ENCODE data around the gene CTNNA2.

Gene CTNNA2

DNA sequence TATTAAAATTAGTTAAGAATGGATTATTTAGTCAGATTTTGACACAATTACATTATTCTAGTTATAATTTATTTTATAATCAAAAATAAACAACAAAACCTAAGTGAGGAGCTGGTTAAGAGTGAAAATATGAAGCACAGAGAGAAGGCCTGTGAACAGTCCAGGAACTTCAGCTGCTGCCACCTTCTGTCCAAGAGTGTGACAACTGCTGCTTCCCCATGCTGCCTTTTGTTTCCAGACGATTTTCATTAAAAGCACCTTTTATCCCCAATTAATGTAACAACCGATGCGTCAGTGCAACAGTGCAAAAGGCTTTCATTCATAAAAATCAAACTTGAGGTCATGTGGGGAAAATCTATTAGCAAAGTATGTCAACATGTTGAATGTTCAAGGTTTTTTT is 363.6 kb downstream of the CTNNA2 start:
- TF ChIP-seq CTCF (IDR thresholded peaks at IDR 0.05; ENCODE audit: low read depth, low read length) = peak; percentile 21
- DNase-seq (ENCODE audit: extremely low read depth, low read depth) = no peak

DNA sequence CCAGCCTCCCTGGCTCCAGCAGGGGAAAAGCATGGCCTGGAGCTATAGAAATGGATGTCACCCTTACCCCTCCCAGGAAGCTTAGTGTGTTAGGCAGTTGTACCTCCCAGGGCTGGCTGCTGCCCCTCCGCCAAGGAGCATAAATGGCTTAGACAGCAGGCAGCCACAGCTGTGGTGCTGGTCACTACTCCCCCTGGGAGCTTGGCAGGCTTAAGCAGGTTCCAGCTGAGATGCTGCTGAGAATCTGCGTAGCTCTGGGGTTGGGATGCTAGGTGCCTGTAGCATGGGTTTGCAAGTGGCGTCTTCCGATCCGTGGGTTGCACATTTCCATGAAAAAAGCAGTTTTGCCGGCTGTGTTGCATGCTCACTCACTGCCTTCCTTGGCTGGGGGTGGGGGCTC is 369.7 kb downstream of the CTNNA2 start:
- TF ChIP-seq CTCF (IDR thresholded peaks at IDR 0.05; ENCODE audit: low read depth, low read length) = no peak
- DNase-seq (ENCODE audit: extremely low read depth, low read depth) = no peak

- DNase-seq (ENCODE audit: extremely low read depth, low read depth) = peak; percentile 24
- TF ChIP-seq CTCF (IDR thresholded peaks at IDR 0.05; ENCODE audit: low read depth, low read length) = peak; percentile 65
These were observed 375.0 kb downstream of the CTNNA2 start for GRCh38 chr2:79887747-79888374.

- TF ChIP-seq CTCF (IDR thresholded peaks at IDR 0.05; ENCODE audit: low read depth, low read length) = no peak
- DNase-seq (ENCODE audit: extremely low read depth, low read depth) = no peak
These were observed 379.3 kb downstream of the CTNNA2 start for GRCh38 chr2:79892123-79892522.

DNA sequence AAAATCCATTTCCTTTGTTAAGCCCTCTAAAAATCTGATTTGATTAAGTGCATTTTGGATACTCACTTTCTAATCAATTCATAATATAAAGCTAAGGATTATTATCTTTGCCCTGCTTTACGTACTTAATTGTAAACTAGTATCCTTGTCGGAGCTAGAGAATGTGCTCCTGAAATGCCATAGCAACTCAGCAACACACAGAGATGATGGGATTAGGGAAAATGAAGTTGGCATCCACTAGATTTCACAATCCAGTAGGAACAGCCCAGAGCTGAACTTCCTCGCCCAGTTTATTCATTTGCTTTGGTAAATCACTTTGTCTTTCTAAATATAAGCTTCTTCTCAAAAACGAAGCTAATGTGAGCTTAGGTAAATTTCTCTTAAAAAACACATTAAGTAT is 386.3 kb downstream of the CTNNA2 start:
- TF ChIP-seq CTCF (IDR thresholded peaks at IDR 0.05; ENCODE audit: low read depth, low read length) = no peak
- DNase-seq (ENCODE audit: extremely low read depth, low read depth) = no peak

DNA sequence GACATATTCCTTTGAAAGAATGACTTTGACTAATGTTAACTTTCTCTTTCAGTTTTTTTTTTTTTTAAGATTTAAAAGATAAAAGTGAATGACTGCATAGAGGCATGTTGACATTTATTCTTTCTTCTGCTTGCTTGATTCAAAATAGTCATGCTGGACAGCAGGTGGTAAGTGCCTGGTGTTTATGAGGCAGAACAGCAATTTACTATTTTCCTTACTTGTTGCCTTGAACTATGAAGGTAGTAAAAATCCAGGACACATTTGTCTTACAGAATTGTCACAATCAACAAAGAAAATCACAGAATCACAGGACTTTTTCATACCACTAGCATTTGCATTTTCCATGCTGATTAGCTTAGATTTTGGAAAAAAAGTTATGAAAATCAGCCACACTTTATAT is 388.3 kb downstream of the CTNNA2 start:
- DNase-seq (ENCODE audit: extremely low read depth, low read depth) = no peak
- no peak for TF ChIP-seq CTCF (IDR thresholded peaks at IDR 0.05; ENCODE audit: low read depth, low read length)

GRCh38 chr2:79903222-79904000 is 390.6 kb downstream of the CTNNA2 start:
- no peak for DNase-seq (ENCODE audit: extremely low read depth, low read depth)
- no peak for TF ChIP-seq CTCF (IDR thresholded peaks at IDR 0.05; ENCODE audit: low read depth, low read length)
